Panc1 (cell line): Measurements from ENCODE around the gene DSCAML1. TPM values are rescaled to one million over a fixed set of nuclear protein-coding genes. Genes with fewer than 3 reads are reported as not detected.

ENCODE experiments used
- ATAC-seq: fragments of 200-7000 bp; cut with Tn5 transposase; 2 replicates; pipeline ENCODE4 v1.9.1; 2020; ENCODE audit warnings: mild to moderate bottlenecking, moderate library complexity
- BruUV-seq: library from RNA; stranded (reverse); fragments of 400-500 nt; replicated peaks from 2 replicates; lab custom pipeline; 2021; lab: Mats Ljungman, UMichigan
- CTCF ChIA-PET: fragments of 300-600 bp; sonication (Branson Sonifier 250); formaldehyde crosslinking; loops from one replicate; lab custom pipeline; 2022; ENCODE audit warnings: antibody characterized with exemption; lab: Charles Lee
- POLR2A ChIA-PET: fragments of 300-600 bp; sonication (Branson Sonifier 250); formaldehyde crosslinking; loops from one replicate; lab custom pipeline; 2022; ENCODE audit warnings: antibody characterized with exemption; lab: Charles Lee
- DNase-seq: peaks from one replicate; pipeline ENCODE4 v3.0.0-alpha.2; 2010; ENCODE audit warnings: low read depth, low spot score
- H3K27ac ChIP-seq: 2 replicates; pipeline ENCODE4 v1.5.1; 2011; ENCODE audit warnings: mild to moderate bottlenecking, low read length, inconsistent platforms
- H3K27me3 ChIP-seq: fragments of 200-500 bp; sonication (Bioruptor generic); 2 replicates; pipeline ENCODE4 v1.6.0; 2014; ENCODE audit warnings: low read length, inconsistent platforms; ENCODE audit not compliant: control insufficient read depth, insufficient read depth
- H3K36me3 ChIP-seq: fragments of 200-500 bp; sonication (Bioruptor generic); 2 replicates; pipeline ENCODE4 v1.5.1; 2014; ENCODE audit warnings: inconsistent platforms, mild to moderate bottlenecking, low read length, moderate library complexity; ENCODE audit not compliant: control insufficient read depth, insufficient read depth
- H3K4me1 ChIP-seq: 2 replicates; pipeline ENCODE4 v1.5.1; 2011; ENCODE audit warnings: inconsistent platforms, mild to moderate bottlenecking, low read length, moderate library complexity; ENCODE audit not compliant: control insufficient read depth, insufficient read depth
- H3K4me3 ChIP-seq, 2 experiments: 2 replicates each; pipeline ENCODE4 v1.5.1; 2011 to 2012; ENCODE audit warnings: low read depth in 2 of 2, low read length in 2 of 2, mild to moderate bottlenecking in 2 of 2, inconsistent platforms in 1 of 2, moderate library complexity in 1 of 2
- H3K9me3 ChIP-seq: fragments of 200-500 bp; sonication (Bioruptor generic); 2 replicates; pipeline ENCODE4 v1.5.1; 2014; ENCODE audit warnings: low read depth, mild to moderate bottlenecking, inconsistent platforms, low read length, moderate library complexity; ENCODE audit not compliant: control insufficient read depth, insufficient read depth
- POLR2AphosphoS5 ChIP-seq: IDR thresholded peaks from 2 replicates; pipeline ENCODE4 v1.6.1; 2012; ENCODE audit warnings: mild to moderate bottlenecking, low read depth, low read length, moderate library complexity
- SIN3A ChIP-seq: IDR thresholded peaks from 2 replicates; pipeline ENCODE4 v1.6.1; 2012; ENCODE audit warnings: low read depth, mild to moderate bottlenecking, low read length, moderate library complexity, borderline replicate concordance; ENCODE audit not compliant: insufficient read depth
- TCF7L2 ChIP-seq: IDR thresholded peaks from 2 replicates; pipeline ENCODE4 v1.6.1; 2011; ENCODE audit warnings: mild to moderate bottlenecking, low read depth, low read length, inconsistent platforms
- in situ Hi-C: cut with HindIII; loops from 2 replicates; pipeline ENCODE4 v1.10.0; 2016; ENCODE audit warnings: low sequenced_read_pairs, low pct_unique_long_range_greater_than_20kb
- intact Hi-C: fragments of 100-400 bp; cut with micrococcal nuclease; formaldehyde crosslinking; loops from one replicate; pipeline ENCODE4 v1.10.0; 2022; ENCODE audit not compliant: unreplicated experiment
- total RNA-seq: library from RNA; stranded (reverse); gene quantifications from one replicate; pipeline ENCODE4 v1.2.1, GENCODE V29; 2021; ENCODE audit not compliant: unreplicated experiment
- TF ChIP-seq, protein P1 (sequence below), 2 experiments: IDR thresholded peaks; 2 replicates each; pipeline ENCODE4 v1.6.1; 2011 to 2012; ENCODE audit warnings: low read depth in 2 of 2, control low read depth in 1 of 2, low read length in 1 of 2, mild to moderate bottlenecking in 1 of 2, moderate library complexity in 1 of 2; ENCODE audit not compliant: insufficient read depth in 1 of 2
- TF ChIP-seq, protein P2 (sequence below): fragments of 450-650 bp; IDR thresholded peaks from 2 replicates; pipeline ENCODE4 v1.5.1; 2017; ENCODE audit warnings: mild to moderate bottlenecking

The DSCAML1 gene
- total RNA-seq, 1 experiment from 2014 or later, result 1.6 TPM

DNA sequence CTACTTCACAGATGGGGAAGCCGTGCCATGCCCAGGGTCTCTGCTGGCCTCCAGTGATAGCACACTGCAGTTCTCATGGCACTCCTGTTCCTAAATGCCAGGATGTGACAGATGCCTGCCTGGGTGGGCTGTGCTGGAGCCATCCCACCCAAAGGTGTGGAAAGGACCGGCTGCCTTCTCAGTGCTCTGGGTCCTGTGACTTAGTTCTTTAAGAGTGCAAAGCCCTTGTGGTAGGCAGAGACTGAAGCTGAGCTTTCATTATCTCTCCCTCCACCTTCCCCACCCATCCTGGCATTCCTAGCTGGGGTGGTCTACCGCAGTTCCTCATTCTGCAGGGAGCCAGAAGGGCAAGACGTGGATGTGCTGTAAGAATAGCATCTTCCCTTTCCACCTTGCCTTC is 319.3 kb downstream of the DSCAML1 start:
- no TSS peak for BruUV-seq
- ChIA-PET POLR2A (no interaction called here), CTCF (interaction anchor here (0.6 kb wide), 1 partner anchor 106 kb away, joined by 3 read pairs; no protein-coding TSS in a partner anchor)
- Histone ChIP-seq H3K9me3 (no peaks in the 10 kb centered on the region), H3K4me1 (no peaks in the 10 kb centered on the region), H3K36me3 (no peaks in the 10 kb centered on the region), H3K4me3 (no peak overlapping the region), H3K27ac (no peak overlapping the region), H3K27me3 (no peaks in the 10 kb centered on the region; the same call in none of the 2 replicates)
- no peak for TF ChIP-seq SIN3A
- in situ Hi-C loops (no loop called here), intact Hi-C loops (no loop called here)
- DNase-seq (no peak), ATAC-seq (no peak)

DNA sequence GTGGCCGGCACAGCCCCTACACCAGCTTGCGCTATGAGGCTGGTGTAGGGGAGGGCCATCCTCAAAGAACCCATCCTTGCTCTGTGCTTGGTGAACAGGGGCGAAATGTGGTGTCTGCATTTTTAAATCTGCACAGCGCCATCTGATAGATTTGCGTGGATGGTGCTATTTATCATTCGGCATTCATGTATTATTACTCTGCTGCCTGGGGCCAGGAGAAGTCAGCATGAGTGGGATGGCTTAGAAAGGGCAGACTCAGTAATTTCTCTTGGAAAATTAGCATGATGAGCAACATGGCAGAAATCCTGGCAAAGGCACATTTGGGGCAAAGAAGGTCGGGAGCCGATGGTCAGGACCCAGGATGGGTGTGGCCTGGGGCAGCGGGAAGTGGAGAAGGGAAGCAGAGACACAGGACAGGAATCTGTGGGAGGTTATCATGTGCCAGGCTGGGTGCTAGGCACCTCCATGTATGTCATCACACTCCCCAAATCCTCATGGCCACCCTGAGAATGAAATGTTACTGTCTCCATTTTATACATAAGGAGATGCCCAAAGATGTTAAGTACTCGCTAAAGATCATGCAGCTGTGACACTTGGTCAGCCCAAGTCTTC is 320.4 kb downstream of the DSCAML1 start:
- BruUV-seq, result no TSS peak
- no peaks in the 10 kb centered on the region for H3K4me1 ChIP-seq
- no peaks in the 10 kb centered on the region; the same call in none of the 2 replicates for H3K27me3 ChIP-seq
- no peak for DNase-seq
- in situ Hi-C loops, result no loop called here
- intact Hi-C loops, result no loop called here
- H3K36me3 ChIP-seq, result no peaks in the 10 kb centered on the region
- no peak for ATAC-seq
- POLR2A ChIA-PET, result no interaction called here
- H3K9me3 ChIP-seq, result no peaks in the 10 kb centered on the region
- H3K4me3 ChIP-seq, result no peak overlapping the region
- H3K27ac ChIP-seq, result no peak overlapping the region
- TF ChIP-seq POLR2AphosphoS5, result no peak
- TF ChIP-seq, protein P1, sequence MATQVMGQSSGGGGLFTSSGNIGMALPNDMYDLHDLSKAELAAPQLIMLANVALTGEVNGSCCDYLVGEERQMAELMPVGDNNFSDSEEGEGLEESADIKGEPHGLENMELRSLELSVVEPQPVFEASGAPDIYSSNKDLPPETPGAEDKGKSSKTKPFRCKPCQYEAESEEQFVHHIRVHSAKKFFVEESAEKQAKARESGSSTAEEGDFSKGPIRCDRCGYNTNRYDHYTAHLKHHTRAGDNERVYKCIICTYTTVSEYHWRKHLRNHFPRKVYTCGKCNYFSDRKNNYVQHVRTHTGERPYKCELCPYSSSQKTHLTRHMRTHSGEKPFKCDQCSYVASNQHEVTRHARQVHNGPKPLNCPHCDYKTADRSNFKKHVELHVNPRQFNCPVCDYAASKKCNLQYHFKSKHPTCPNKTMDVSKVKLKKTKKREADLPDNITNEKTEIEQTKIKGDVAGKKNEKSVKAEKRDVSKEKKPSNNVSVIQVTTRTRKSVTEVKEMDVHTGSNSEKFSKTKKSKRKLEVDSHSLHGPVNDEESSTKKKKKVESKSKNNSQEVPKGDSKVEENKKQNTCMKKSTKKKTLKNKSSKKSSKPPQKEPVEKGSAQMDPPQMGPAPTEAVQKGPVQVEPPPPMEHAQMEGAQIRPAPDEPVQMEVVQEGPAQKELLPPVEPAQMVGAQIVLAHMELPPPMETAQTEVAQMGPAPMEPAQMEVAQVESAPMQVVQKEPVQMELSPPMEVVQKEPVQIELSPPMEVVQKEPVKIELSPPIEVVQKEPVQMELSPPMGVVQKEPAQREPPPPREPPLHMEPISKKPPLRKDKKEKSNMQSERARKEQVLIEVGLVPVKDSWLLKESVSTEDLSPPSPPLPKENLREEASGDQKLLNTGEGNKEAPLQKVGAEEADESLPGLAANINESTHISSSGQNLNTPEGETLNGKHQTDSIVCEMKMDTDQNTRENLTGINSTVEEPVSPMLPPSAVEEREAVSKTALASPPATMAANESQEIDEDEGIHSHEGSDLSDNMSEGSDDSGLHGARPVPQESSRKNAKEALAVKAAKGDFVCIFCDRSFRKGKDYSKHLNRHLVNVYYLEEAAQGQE (IDR thresholded peaks at IDR 0.05; ENCODE audit: insufficient read depth in 1 of 2, low read depth in 2 of 2, low read length in 1 of 2), result no peak
- CTCF ChIA-PET, result no interaction called here

DNA sequence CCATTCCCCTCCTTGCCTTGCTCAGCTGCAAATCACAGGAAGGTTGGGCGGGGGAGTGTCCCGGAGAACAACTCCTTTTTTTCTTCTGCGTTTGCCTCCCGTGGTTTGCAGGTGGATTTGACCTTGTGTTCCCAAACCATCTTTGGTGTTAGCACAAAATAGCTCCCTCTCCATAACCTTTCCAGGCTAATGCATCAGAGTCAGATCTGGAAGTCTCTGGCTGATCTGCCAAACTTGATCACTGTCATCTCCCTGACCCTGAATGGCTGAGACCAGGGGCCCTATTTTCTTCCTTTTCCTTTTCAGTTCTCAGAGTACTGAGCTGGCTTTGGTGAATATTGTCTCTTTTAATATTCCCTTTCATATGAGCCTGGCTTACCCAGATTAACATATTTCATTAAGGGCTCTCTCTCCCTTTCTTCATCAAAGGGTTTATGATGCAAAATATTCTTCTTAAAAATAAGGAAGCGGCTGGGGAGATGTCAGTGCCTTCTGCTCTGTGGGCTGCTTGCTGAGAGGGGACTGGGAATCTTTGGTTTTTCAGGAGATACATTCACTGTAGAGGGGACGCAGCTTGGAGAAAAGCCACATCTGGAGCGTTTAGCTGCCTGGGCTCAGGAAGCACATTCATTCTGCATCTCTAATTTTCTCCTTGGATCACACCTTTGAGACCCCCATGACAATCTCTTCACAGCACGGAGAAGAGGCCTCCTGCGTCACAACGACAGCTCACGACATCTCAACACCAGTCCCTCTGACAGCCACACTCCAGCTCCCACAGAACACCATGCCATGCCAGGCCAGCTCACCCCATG is 321.1 kb downstream of the DSCAML1 start:
- intact Hi-C loops, result no loop called here
- CTCF ChIA-PET, result interaction anchor here (0.6 kb wide), 1 partner anchor 322 kb away, joined by 4 read pairs; no protein-coding TSS in a partner anchor
- ATAC-seq (no peak), DNase-seq (no peak)
- Histone ChIP-seq H3K4me3 (no peak overlapping the region), H3K9me3 (no peaks in the 10 kb centered on the region), H3K27ac (no peak overlapping the region), H3K4me1 (no peaks in the 10 kb centered on the region), H3K27me3 (no peaks in the 10 kb centered on the region; the same call in none of the 2 replicates), H3K36me3 (no peaks in the 10 kb centered on the region)
- BruUV-seq, result no TSS peak
- in situ Hi-C loops, result no loop called here
- TF ChIP-seq POLR2AphosphoS5 (no peak), SIN3A (no peak), TCF7L2 (no peak)
- TF ChIP-seq, protein P1 (IDR thresholded peaks at IDR 0.05; ENCODE audit: insufficient read depth in 1 of 2, low read depth in 2 of 2, low read length in 1 of 2), result no peak
- TF ChIP-seq, protein P2, sequence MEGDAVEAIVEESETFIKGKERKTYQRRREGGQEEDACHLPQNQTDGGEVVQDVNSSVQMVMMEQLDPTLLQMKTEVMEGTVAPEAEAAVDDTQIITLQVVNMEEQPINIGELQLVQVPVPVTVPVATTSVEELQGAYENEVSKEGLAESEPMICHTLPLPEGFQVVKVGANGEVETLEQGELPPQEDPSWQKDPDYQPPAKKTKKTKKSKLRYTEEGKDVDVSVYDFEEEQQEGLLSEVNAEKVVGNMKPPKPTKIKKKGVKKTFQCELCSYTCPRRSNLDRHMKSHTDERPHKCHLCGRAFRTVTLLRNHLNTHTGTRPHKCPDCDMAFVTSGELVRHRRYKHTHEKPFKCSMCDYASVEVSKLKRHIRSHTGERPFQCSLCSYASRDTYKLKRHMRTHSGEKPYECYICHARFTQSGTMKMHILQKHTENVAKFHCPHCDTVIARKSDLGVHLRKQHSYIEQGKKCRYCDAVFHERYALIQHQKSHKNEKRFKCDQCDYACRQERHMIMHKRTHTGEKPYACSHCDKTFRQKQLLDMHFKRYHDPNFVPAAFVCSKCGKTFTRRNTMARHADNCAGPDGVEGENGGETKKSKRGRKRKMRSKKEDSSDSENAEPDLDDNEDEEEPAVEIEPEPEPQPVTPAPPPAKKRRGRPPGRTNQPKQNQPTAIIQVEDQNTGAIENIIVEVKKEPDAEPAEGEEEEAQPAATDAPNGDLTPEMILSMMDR, result no peak
- POLR2A ChIA-PET, result no interaction called here
